Measurements from ENCODE around the gene AIM2.

The AIM2 gene

GRCh38 chr1:159014003-159014571 is 62.5 kb downstream of the AIM2 start:
- DNase-seq: no peak

GRCh38 chr1:159012495-159012894 is 64.1 kb downstream of the AIM2 start:
- peak; percentile 5 to 67 for DNase-seq

Data from SW 1271 (cell line).